ENCODE measurements around the gene PDLIM1. TPM values are rescaled to one million over a fixed set of nuclear protein-coding genes. Genes with fewer than 3 reads are reported as not detected.

Gene PDLIM1
- total RNA-seq, 1 experiment from 2014 or later: 67.4 TPM

DNA sequence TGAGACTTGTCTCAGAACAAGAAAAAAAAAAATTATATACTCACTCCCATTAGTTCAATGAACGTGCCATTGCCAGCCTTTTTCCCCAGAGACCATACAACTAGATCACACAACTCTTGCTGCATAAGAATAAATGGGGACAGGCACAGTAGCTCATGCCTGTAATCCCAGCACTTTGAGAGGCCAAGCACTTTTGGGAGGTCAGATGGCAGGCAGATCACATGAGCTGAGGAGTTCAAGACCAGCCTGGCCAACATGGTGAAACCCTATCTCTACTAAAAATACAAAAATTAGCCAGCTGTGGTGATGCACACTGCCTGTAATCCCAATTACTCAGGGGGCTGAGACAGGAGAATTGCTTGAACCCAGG lies 13.6 kb downstream of the PDLIM1 start:
- POLR2A ChIA-PET: interaction anchor here (0.8 kb wide), 1 partner anchor 12 kb away, joined by 3 read pairs; no protein-coding TSS in a partner anchor
- CTCF ChIA-PET: interaction anchor here (2.7 kb wide), 1 partner anchor 30 kb away, joined by 7 read pairs; no protein-coding TSS in a partner anchor
- TF ChIP-seq CBX3 (IDR thresholded peaks at IDR 0.05; ENCODE audit: low read depth) (no peak), POLR2A (IDR thresholded peaks at IDR 0.05; ENCODE audit: borderline replicate concordance, extremely low read depth, insufficient read depth, insufficient read length) (no peak), SRF (IDR thresholded peaks at IDR 0.05; ENCODE audit: low read depth) (no peak), RAD21 (IDR thresholded peaks at IDR 0.05; ENCODE audit: low read depth) (no peak), JUND (IDR thresholded peaks at IDR 0.05) (no peak), ELF1 (IDR thresholded peaks at IDR 0.05; ENCODE audit: borderline replicate concordance, low read depth) (no peak), YY1 (IDR thresholded peaks at IDR 0.05; ENCODE audit: extremely low read depth, insufficient replicate concordance, low read depth, low read length) (no peak), CEBPB (IDR thresholded peaks at IDR 0.05; ENCODE audit: low read depth) (no peak), SIN3A (IDR thresholded peaks at IDR 0.05; ENCODE audit: low read depth) (no peak)
- TF ChIP-seq, protein P1, sequence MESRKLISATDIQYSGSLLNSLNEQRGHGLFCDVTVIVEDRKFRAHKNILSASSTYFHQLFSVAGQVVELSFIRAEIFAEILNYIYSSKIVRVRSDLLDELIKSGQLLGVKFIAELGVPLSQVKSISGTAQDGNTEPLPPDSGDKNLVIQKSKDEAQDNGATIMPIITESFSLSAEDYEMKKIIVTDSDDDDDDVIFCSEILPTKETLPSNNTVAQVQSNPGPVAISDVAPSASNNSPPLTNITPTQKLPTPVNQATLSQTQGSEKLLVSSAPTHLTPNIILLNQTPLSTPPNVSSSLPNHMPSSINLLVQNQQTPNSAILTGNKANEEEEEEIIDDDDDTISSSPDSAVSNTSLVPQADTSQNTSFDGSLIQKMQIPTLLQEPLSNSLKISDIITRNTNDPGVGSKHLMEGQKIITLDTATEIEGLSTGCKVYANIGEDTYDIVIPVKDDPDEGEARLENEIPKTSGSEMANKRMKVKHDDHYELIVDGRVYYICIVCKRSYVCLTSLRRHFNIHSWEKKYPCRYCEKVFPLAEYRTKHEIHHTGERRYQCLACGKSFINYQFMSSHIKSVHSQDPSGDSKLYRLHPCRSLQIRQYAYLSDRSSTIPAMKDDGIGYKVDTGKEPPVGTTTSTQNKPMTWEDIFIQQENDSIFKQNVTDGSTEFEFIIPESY (IDR thresholded peaks at IDR 0.05; ENCODE audit: extremely low read depth, insufficient replicate concordance, low read length): no peak
- TF ChIP-seq, protein P2, sequence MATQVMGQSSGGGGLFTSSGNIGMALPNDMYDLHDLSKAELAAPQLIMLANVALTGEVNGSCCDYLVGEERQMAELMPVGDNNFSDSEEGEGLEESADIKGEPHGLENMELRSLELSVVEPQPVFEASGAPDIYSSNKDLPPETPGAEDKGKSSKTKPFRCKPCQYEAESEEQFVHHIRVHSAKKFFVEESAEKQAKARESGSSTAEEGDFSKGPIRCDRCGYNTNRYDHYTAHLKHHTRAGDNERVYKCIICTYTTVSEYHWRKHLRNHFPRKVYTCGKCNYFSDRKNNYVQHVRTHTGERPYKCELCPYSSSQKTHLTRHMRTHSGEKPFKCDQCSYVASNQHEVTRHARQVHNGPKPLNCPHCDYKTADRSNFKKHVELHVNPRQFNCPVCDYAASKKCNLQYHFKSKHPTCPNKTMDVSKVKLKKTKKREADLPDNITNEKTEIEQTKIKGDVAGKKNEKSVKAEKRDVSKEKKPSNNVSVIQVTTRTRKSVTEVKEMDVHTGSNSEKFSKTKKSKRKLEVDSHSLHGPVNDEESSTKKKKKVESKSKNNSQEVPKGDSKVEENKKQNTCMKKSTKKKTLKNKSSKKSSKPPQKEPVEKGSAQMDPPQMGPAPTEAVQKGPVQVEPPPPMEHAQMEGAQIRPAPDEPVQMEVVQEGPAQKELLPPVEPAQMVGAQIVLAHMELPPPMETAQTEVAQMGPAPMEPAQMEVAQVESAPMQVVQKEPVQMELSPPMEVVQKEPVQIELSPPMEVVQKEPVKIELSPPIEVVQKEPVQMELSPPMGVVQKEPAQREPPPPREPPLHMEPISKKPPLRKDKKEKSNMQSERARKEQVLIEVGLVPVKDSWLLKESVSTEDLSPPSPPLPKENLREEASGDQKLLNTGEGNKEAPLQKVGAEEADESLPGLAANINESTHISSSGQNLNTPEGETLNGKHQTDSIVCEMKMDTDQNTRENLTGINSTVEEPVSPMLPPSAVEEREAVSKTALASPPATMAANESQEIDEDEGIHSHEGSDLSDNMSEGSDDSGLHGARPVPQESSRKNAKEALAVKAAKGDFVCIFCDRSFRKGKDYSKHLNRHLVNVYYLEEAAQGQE (IDR thresholded peaks at IDR 0.05; ENCODE audit: low read depth): no peak
- TF ChIP-seq, protein P3, sequence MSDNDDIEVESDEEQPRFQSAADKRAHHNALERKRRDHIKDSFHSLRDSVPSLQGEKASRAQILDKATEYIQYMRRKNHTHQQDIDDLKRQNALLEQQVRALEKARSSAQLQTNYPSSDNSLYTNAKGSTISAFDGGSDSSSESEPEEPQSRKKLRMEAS (IDR thresholded peaks at IDR 0.05): no peak
- intact Hi-C loops (cut with micrococcal nuclease): no loop called here
- H3K36me3 ChIP-seq (ENCODE audit: control insufficient read depth in 1 of 2, insufficient read depth in 2 of 2, low read length in 2 of 2): no peaks in the 10 kb centered on the region
- no peaks in the 10 kb centered on the region for H3K27me3 ChIP-seq (ENCODE audit: insufficient read depth, low read length)
- H2AFZ ChIP-seq (ENCODE audit: low read depth, low read length, poor library complexity, severe bottlenecking): no peak overlapping the region
- H4K20me1 ChIP-seq (ENCODE audit: insufficient read depth): no peaks in the 10 kb centered on the region
- ATAC-seq (no peak), DNase-seq (ENCODE audit: low read depth, low spot score) (no peak)
- H3K79me2 ChIP-seq (ENCODE audit: insufficient read depth, low read length): peaks cover 77% of the 10 kb centered on the region
- no peak overlapping the region for H3K9ac ChIP-seq (ENCODE audit: low read length)
- no peak overlapping the region for H3K4me2 ChIP-seq (ENCODE audit: low read length)
- no peaks in the 10 kb centered on the region for H3K9me2 ChIP-seq (ENCODE audit: insufficient read depth)
- no peak overlapping the region for H3K4me3 ChIP-seq (replicated peaks in 1 of 2; ENCODE audit: low read depth in 1 of 2, low read length in 2 of 2)
- RAD21 ChIA-PET (ENCODE audit: low non-redundant PET in 1 of 2, low total read pairs in 2 of 2, uncharacterized antibody in 2 of 2, unreplicated experiment in 2 of 2): no interaction called here
- peaks cover 10 to 29% of the 10 kb centered on the region in 2 experiments for H3K4me1 ChIP-seq (ENCODE audit: control insufficient read depth in 1 of 2, insufficient read depth in 2 of 2, low read length in 2 of 2)
- no peaks in the 10 kb centered on the region for H3K9me3 ChIP-seq (ENCODE audit: control insufficient read depth in 1 of 2, insufficient read depth in 1 of 2, low read depth in 1 of 2, low read length in 2 of 2)
- H3K27ac ChIP-seq (ENCODE audit: low read depth, low read length): no peak overlapping the region
- no TSS peak for BruUV-seq (replicated peaks)

All from HCT116 (cell line).